ENCODE data around the gene ORM2. TPM values are rescaled to one million over a fixed set of nuclear protein-coding genes. Genes with fewer than 3 reads are reported as not detected.

ORM2 gene
- total and polyA plus RNA-seq, 2 donors (not counting 1 experiment from before 2014, with no cell fraction given): not detected

DNA sequence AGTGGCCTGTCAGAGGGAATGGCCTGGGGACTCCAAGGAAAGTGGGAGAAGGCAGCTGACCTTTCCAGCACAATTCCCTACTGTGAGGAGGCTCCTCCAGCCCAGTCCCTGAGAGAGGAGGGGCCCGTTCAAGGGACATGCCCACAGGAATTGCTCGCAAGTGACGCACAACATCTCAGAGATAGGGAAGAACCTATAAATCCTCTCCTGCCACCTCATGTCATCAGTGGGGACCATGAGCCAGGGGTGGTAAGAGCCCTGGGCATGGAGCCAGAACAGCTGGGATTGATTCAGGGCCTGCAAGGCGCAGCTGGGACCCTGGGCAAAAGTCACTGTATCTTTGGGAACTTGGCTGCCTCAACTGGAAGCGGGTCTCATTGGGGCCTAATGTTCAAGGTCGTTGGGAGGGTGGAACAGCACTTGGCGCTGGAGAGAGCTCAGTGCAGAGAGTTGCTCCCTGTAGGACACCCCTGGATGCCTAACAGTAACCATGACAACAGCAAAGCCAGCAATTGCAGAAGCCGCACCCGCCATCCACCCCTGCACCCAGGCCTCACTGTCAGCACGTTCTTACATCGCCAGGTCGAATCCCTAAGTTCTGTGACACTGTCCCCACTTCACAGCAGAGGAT, 48.1 kb upstream of the ORM2 start:
- no peak for DNase-seq
- Mint-ChIP-seq H3K27me3 (peaks cover 6% of the 10 kb centered on the region), H3K9me3 (ENCODE audit: insufficient read depth) (no peaks in the 10 kb centered on the region), H3K4me1 (no peaks in the 10 kb centered on the region), H3K27ac (no peak overlapping the region), H3K4me3 (no peak overlapping the region)
- Histone ChIP-seq H3K9me3 (ENCODE audit: control extremely low read depth in 1 of 3, control insufficient read depth in 2 of 3, insufficient read depth in 1 of 3, low read length in 2 of 3) (no peaks in the 10 kb centered on the region), H3K27me3 (replicated peaks in 1 of 4; ENCODE audit: control extremely low read depth in 1 of 4, control insufficient read depth in 3 of 4, insufficient read depth in 4 of 4, low read length in 3 of 4) (no peaks in the 10 kb centered on the region), H3K79me2 (ENCODE audit: control insufficient read depth, insufficient read depth, low read length) (no peaks in the 10 kb centered on the region), H3K9ac (ENCODE audit: low read length) (no peak overlapping the region), H3K4me1 (ENCODE audit: control insufficient read depth in 2 of 2, insufficient read depth in 2 of 2, low read length in 2 of 2) (no peaks in the 10 kb centered on the region), H3K36me3 (replicated peaks in 1 of 2; ENCODE audit: control extremely low read depth in 1 of 2, control insufficient read depth in 1 of 2, extremely low read depth in 1 of 2, insufficient read depth in 2 of 2, low read length in 1 of 2) (no peaks in the 10 kb centered on the region), H3K27ac (ENCODE audit: low read length in 2 of 2) (no peak overlapping the region), H3K4me3 (ENCODE audit: control extremely low read depth in 1 of 5, extremely low read depth in 1 of 5, insufficient read depth in 1 of 5, low read depth in 2 of 5, low read length in 4 of 5) (no peak overlapping the region), H2AFZ (ENCODE audit: insufficient read depth, low read depth, low read length, poor library complexity, severe bottlenecking) (no peak overlapping the region), H3K4me2 (replicated peaks; ENCODE audit: low read depth, low read length, poor library complexity, severe bottlenecking) (no peak overlapping the region), H4K20me1 (ENCODE audit: control insufficient read depth, insufficient read depth, low read length, poor library complexity, severe bottlenecking) (no peaks in the 10 kb centered on the region)
- intact Hi-C loops (cut with micrococcal nuclease): no loop called here
- ATAC-seq (ENCODE audit: low read depth): no peak
- whole genome bisulfite sequencing (ENCODE audit: insufficient coverage): 92% methylated on average over 9 of the region's 12 CpGs
- POLR2A ChIA-PET: no interaction called here
- CTCF ChIA-PET: no interaction called here
- TF ChIP-seq, protein P1, sequence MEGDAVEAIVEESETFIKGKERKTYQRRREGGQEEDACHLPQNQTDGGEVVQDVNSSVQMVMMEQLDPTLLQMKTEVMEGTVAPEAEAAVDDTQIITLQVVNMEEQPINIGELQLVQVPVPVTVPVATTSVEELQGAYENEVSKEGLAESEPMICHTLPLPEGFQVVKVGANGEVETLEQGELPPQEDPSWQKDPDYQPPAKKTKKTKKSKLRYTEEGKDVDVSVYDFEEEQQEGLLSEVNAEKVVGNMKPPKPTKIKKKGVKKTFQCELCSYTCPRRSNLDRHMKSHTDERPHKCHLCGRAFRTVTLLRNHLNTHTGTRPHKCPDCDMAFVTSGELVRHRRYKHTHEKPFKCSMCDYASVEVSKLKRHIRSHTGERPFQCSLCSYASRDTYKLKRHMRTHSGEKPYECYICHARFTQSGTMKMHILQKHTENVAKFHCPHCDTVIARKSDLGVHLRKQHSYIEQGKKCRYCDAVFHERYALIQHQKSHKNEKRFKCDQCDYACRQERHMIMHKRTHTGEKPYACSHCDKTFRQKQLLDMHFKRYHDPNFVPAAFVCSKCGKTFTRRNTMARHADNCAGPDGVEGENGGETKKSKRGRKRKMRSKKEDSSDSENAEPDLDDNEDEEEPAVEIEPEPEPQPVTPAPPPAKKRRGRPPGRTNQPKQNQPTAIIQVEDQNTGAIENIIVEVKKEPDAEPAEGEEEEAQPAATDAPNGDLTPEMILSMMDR (IDR thresholded peaks at IDR 0.05): no peak
- no peak for TF ChIP-seq EZH2 (IDR thresholded peaks at IDR 0.05; ENCODE audit: borderline replicate concordance, insufficient read depth, low read depth, low read length, poor library complexity, severe bottlenecking)

DNA sequence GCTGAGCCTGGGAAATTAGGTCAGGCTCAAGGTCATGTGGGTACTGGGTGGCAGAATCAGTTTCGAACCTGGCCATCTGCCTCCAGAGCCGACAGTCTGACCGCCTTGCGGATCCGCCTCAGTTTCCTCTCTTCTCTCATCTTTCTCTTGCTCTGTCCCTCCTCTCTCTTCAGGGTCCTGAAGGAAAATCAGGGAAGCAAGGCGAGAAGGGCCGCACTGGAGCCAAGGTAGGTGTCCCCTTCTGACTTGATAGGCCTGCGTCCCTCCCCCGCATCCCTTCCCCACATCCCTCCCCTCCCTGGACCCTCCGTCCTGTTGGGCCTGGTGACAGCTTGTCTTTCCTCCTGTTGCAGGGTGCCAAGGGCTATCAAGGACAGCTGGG, 47.6 kb upstream of the ORM2 start:
- Histone ChIP-seq H3K9me3 (ENCODE audit: control extremely low read depth in 1 of 3, control insufficient read depth in 2 of 3, insufficient read depth in 1 of 3, low read length in 2 of 3) (no peaks in the 10 kb centered on the region), H3K79me2 (ENCODE audit: control insufficient read depth, insufficient read depth, low read length) (no peaks in the 10 kb centered on the region), H2AFZ (ENCODE audit: insufficient read depth, low read depth, low read length, poor library complexity, severe bottlenecking) (no peak overlapping the region), H4K20me1 (ENCODE audit: control insufficient read depth, insufficient read depth, low read length, poor library complexity, severe bottlenecking) (no peaks in the 10 kb centered on the region), H3K9ac (ENCODE audit: low read length) (no peak overlapping the region), H3K27ac (ENCODE audit: low read length in 2 of 2) (no peak overlapping the region), H3K27me3 (replicated peaks in 1 of 4; ENCODE audit: control extremely low read depth in 1 of 4, control insufficient read depth in 3 of 4, insufficient read depth in 4 of 4, low read length in 3 of 4) (no peaks in the 10 kb centered on the region), H3K4me1 (ENCODE audit: control insufficient read depth in 2 of 2, insufficient read depth in 2 of 2, low read length in 2 of 2) (no peaks in the 10 kb centered on the region), H3K4me2 (replicated peaks; ENCODE audit: low read depth, low read length, poor library complexity, severe bottlenecking) (no peak overlapping the region), H3K4me3 (ENCODE audit: control extremely low read depth in 1 of 5, extremely low read depth in 1 of 5, insufficient read depth in 1 of 5, low read depth in 2 of 5, low read length in 4 of 5) (no peak overlapping the region), H3K36me3 (replicated peaks in 1 of 2; ENCODE audit: control extremely low read depth in 1 of 2, control insufficient read depth in 1 of 2, extremely low read depth in 1 of 2, insufficient read depth in 2 of 2, low read length in 1 of 2) (no peaks in the 10 kb centered on the region)
- Mint-ChIP-seq H3K4me1 (no peaks in the 10 kb centered on the region), H3K9me3 (ENCODE audit: insufficient read depth) (no peaks in the 10 kb centered on the region), H3K27me3 (peaks cover 6% of the 10 kb centered on the region), H3K27ac (no peak overlapping the region), H3K4me3 (no peak overlapping the region)
- intact Hi-C loops (cut with micrococcal nuclease): no loop called here
- DNase-seq (no peak), ATAC-seq (ENCODE audit: low read depth) (no peak)
- POLR2A ChIA-PET: no interaction called here
- 94% methylated on average over 9 of the region's 10 CpGs for WGBS (ENCODE audit: insufficient coverage)
- CTCF ChIA-PET: no interaction called here
- TF ChIP-seq EZH2 (IDR thresholded peaks at IDR 0.05; ENCODE audit: borderline replicate concordance, insufficient read depth, low read depth, low read length, poor library complexity, severe bottlenecking): no peak
- TF ChIP-seq, protein P1 (IDR thresholded peaks at IDR 0.05): no peak
